Heart left ventricle (tissue), 16 donors: ENCODE measurements around the gene ALDH1L1. TPM values are rescaled to one million over a fixed set of nuclear protein-coding genes. Genes with fewer than 3 reads are reported as not detected.

Source experiments
- ATAC-seq, 4 donors: fragments of 200-7000 bp; cut with Tn5 transposase; one replicate each; pipeline ENCODE4 v1.9.1; 2020 to 2022; ENCODE audit warnings: moderate library complexity in 4 of 4, mild to moderate bottlenecking in 3 of 4, moderate number of reproducible peaks in 1 of 4
- DNase-seq, 5 donors: peaks; one replicate each; pipeline ENCODE4 v3.0.0-alpha.2; 2020
- H3K27ac ChIP-seq, 12 donors: fragments of 200-600 bp; sonication (generic) in 4 of 12; one replicate each; pipeline versions ENCODE4 v1.5.0 to v1.8.0; 2016 to 2022; ENCODE audit warnings: mild to moderate bottlenecking in 2 of 12
- H3K27me3 ChIP-seq, 9 donors: fragments of 200-600 bp; sonication (generic) in 2 of 9; one replicate each; pipeline versions ENCODE4 v1.5.1 to v1.8.0; 2016 to 2022; ENCODE audit warnings: mild to moderate bottlenecking in 3 of 9
- H3K36me3 ChIP-seq, 9 donors: fragments of 200-600 bp; sonication (generic) in 2 of 9; one replicate each; pipeline versions ENCODE4 v1.5.0 to v1.8.0; 2018 to 2022; ENCODE audit warnings: mild to moderate bottlenecking in 2 of 9
- H3K4me1 ChIP-seq, 12 donors: fragments of 200-600 bp; sonication (generic) in 4 of 12; one replicate each; pipeline versions ENCODE4 v1.5.0 to v1.8.0; 2016 to 2022; ENCODE audit warnings: mild to moderate bottlenecking in 3 of 12
- H3K4me3 ChIP-seq, 12 donors: fragments of 200-600 bp; sonication (generic) in 4 of 12; one replicate each; pipeline versions ENCODE4 v1.5.0 to v1.8.0; 2017 to 2022; ENCODE audit warnings: mild to moderate bottlenecking in 9 of 12, moderate library complexity in 4 of 12
- H3K9me3 ChIP-seq, 12 donors: fragments of 200-600 bp; sonication (generic) in 4 of 12; one replicate each; pipeline versions ENCODE4 v1.5.0 to v1.8.0; 2016 to 2022; ENCODE audit warnings: mild to moderate bottlenecking in 1 of 12
- POLR2A ChIP-seq, 2 donors: fragments of 450-650 bp; IDR thresholded peaks; one replicate each; pipeline ENCODE4 v1.6.1; 2017; ENCODE audit warnings: antibody characterized with exemption in 2 of 2, mild to moderate bottlenecking in 2 of 2, moderate library complexity in 2 of 2
- WGBS, 4 donors: extraction: QIAGEN DNeasy Blood & Tissue Kit in 2 of 4; methylation state at CpG; one replicate each; pipeline versions ENCODE4 v1.1.5 to v1.1.7; 2013 to 2018; 5-methylcytosine and 5-hydroxymethylcytosine counted together
- intact Hi-C, 10 donors: fragments of 100-400 bp; cut with DNase I; formaldehyde crosslinking; loops; one replicate each; pipeline versions ENCODE4 v1.11.1 to v1.14.2; 2022
- polyA plus RNA-seq, 2 donors: library from polyadenylated mRNA; stranded (reverse); fragments of 200-250 nt; gene quantifications; one replicate each; pipeline ENCODE4 v1.2.3, GENCODE V29; 2013
- total RNA-seq, 9 donors: library from RNA; depleted of rRNA in 2 of 9; stranded (reverse); fragments of >200 nt in 2 of 9; fragmentation: NEBNext Ultra II Directional in 3 of 9; extraction: Animal tissue kit (Norgen Biotek cat#: 25700) in 3 of 9; gene quantifications; one replicate each; pipeline versions ENCODE4 v1.1.0 to v1.2.4, GENCODE V29; 2016 to 2023
- TF ChIP-seq, protein P1 (sequence below), 12 donors: fragments of 200-600 bp; sonication (generic) in 4 of 12; IDR thresholded peaks; one replicate each; pipeline versions ENCODE4 v1.5.0 to v1.8.0; 2018 to 2022; ENCODE audit warnings: antibody characterized with exemption in 12 of 12, mild to moderate bottlenecking in 5 of 12
- donor health status: ischemic (EF 13 %, LVEDD 7.1; RV severe dilation, severe dysfunction).
- donor health status: healthy with polysubstance abuse.
- donor health status: DM: no; HTN: yes; CAD: no.
- donor health status: DM: no; HTN: no; CAD: no.
- donor health status: ischemic (EF 25% LVEDD 6.9; RV normal size, moderate dysfunction).
- donor health status: ischemic (EF 25% LVEDD 5.7; RV mildly dilated, moderate dysfunction).
- donor health status: healthy.
- donor health status: DM: yes; HTN: yes; CAD: no.
- donor health status: ischemic (EF 35%, LVEDD 5.7; RV mildly dilated, moderate dysfunction).
- donor health status: nonischemic (EF 11% LVEDD 7.7; RV severe dilation, severe dysfunction).
- donor health status: DM: yes; HTN: yes; CAD: no.
- donor health status: PGD.
- donor health status: ischemic (EF 29% LVEDD 5.4; RV normal size, mild dysfunction).
- donor health status: nonischemic (EF 23%, LVEDD 6.1; RV moderate dilation, normal function).

Gene ALDH1L1
- total and polyA plus RNA-seq, 11 donors = 13.4 to 74.1 (median 29.0) TPM

GRCh38 chr3:126083913-126084767 lies 96.2 kb downstream of the ALDH1L1 start, which contains the start of gene SLC41A3:
Gene SLC41A3 (minus strand): TSS chr3:126084124. CDS start chr3:126068219, 15,905 bp downstream.
- Histone ChIP-seq H3K4me3 (peak within 1 kb of the TSS; percentile 49 to 97 (median 81)), H3K4me1 (peaks cover 0 to 25% (median 11%) of the 10 kb centered on the region in 12 donors), H3K36me3 (no peaks in the 10 kb centered on the region), H3K27ac (peak within 1 kb of the TSS; percentile 45 to 97 (median 89)), H3K9me3 (peaks cover 0 to 3% (median 0%) of the 10 kb centered on the region in 12 donors), H3K27me3 (no peaks in the 10 kb centered on the region)
- 0 to 1% (median 1%) methylated on average over 18 to 72 of the region's 72 CpGs for WGBS, 4 donors
- peak; percentile 92 to 95 (median 94) for DNase-seq
- ATAC-seq = peak; percentile 97 to 99 (median 98)
- TF ChIP-seq, protein P1, sequence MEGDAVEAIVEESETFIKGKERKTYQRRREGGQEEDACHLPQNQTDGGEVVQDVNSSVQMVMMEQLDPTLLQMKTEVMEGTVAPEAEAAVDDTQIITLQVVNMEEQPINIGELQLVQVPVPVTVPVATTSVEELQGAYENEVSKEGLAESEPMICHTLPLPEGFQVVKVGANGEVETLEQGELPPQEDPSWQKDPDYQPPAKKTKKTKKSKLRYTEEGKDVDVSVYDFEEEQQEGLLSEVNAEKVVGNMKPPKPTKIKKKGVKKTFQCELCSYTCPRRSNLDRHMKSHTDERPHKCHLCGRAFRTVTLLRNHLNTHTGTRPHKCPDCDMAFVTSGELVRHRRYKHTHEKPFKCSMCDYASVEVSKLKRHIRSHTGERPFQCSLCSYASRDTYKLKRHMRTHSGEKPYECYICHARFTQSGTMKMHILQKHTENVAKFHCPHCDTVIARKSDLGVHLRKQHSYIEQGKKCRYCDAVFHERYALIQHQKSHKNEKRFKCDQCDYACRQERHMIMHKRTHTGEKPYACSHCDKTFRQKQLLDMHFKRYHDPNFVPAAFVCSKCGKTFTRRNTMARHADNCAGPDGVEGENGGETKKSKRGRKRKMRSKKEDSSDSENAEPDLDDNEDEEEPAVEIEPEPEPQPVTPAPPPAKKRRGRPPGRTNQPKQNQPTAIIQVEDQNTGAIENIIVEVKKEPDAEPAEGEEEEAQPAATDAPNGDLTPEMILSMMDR (IDR thresholded peaks at IDR 0.05) = peak; percentile 9 to 57 (median 34)
- peak in 1 of 2 donors; percentile 78 for TF ChIP-seq POLR2A (IDR thresholded peaks at IDR 0.05)
- intact Hi-C loops = loop anchor here in 6 of 10 donors (5.0 to 10.0 kb wide), 5 partner anchors 92 to 273 kb away; partner anchors contain the start of gene KLF15 (in 1 of the 6)

- no peaks in the 10 kb centered on the region for H3K36me3 ChIP-seq
- H3K4me3 ChIP-seq = peak overlapping the region; percentile 49 to 97 (median 81)
- ATAC-seq (peak; percentile 52 to 68 (median 65)), DNase-seq (peak in 1 of 5 donors; percentile 54)
- peaks cover 0 to 3% (median 0%) of the 10 kb centered on the region in 12 donors for H3K9me3 ChIP-seq
- peaks cover 0 to 25% (median 11%) of the 10 kb centered on the region in 12 donors for H3K4me1 ChIP-seq
- WGBS, 4 donors = 0 to 2% (median 1%) methylated on average over 24 to 30 of the region's 30 CpGs
- peak overlapping the region; percentile 45 to 97 (median 89) for H3K27ac ChIP-seq
- H3K27me3 ChIP-seq = no peaks in the 10 kb centered on the region
- intact Hi-C loops = loop anchor here in 6 of 10 donors (5.0 to 10.0 kb wide), 5 partner anchors 91 to 274 kb away; partner anchors contain the start of gene KLF15 (in 1 of the 6)
- TF ChIP-seq, protein P1 (IDR thresholded peaks at IDR 0.05) = no peak
- no peak for TF ChIP-seq POLR2A (IDR thresholded peaks at IDR 0.05)
Observed at GRCh38 chr3:126083511-126083912, 96.9 kb downstream of the ALDH1L1 start.

GRCh38 chr3:126083138-126083445 lies 97.3 kb downstream of the ALDH1L1 start:
- intact Hi-C loops = loop anchor here in 6 of 10 donors (5.0 to 10.0 kb wide), 5 partner anchors 91 to 274 kb away; partner anchors contain the start of gene KLF15 (in 1 of the 6)
- H3K4me3 ChIP-seq = peak overlapping the region; percentile 49 to 97 (median 81)

More at GRCh38 chr3:126083138-126083445, 97.3 kb downstream of the ALDH1L1 start:
- 34 to 41% (median 38%) methylated on average over 3 of the region's 3 CpGs for WGBS, 4 donors
- H3K9me3 ChIP-seq = peaks cover 0 to 3% (median 0%) of the 10 kb centered on the region in 12 donors
- ATAC-seq (no peak), DNase-seq (no peak)
- H3K36me3 ChIP-seq = no peaks in the 10 kb centered on the region
- TF ChIP-seq, protein P1 (IDR thresholded peaks at IDR 0.05) = no peak
- TF ChIP-seq POLR2A (IDR thresholded peaks at IDR 0.05) = no peak
- H3K27me3 ChIP-seq = no peaks in the 10 kb centered on the region
- peaks cover 0 to 25% (median 11%) of the 10 kb centered on the region in 12 donors for H3K4me1 ChIP-seq
- peak overlapping the region in 11 of 12 donors; percentile 84 to 97 (median 89) for H3K27ac ChIP-seq
